Right ventricle myocardium inferior (tissue), 1 donor: ENCODE data around the gene YTHDF1. TPM values are rescaled to one million over a fixed set of nuclear protein-coding genes. Genes with fewer than 3 reads are reported as not detected.
A peak's percentile ranks its signal among the peaks of the same experiment; 100 is the strongest.

Source experiments
- ATAC-seq: fragments of 200-7000 bp; cut with Tn5 transposase; one replicate; pipeline ENCODE4 v1.9.1; 2020; ENCODE audit warnings: mild to moderate bottlenecking, moderate library complexity
- DNase-seq: peaks from one replicate; pipeline ENCODE4 v3.0.0; 2021; ENCODE audit errors: missing footprints
- intact Hi-C: fragments of 100-400 bp; cut with DNase I; formaldehyde crosslinking; loops from one replicate; pipeline ENCODE4 v1.11.0; 2022
- total RNA-seq: library from RNA; stranded (reverse); fragmentation: NEBNext Ultra II Directional; extraction: Animal tissue kit (Norgen Biotek cat#: 25700); gene quantifications from one replicate; pipeline ENCODE4 v1.2.1, GENCODE V29; 2021
- donor health status: DM: no; HTN: yes; CAD: no; lungs with severe emphysema.

YTHDF1 gene
- total RNA-seq, 1 donor from 2014 or later, result 22.9 TPM

- intact Hi-C loops, result no loop called here
- ATAC-seq, result no peak
Observed at GRCh38 chr20:63194007-63194796, 21.7 kb downstream of the YTHDF1 start.

GRCh38 chr20:63192721-63193120 lies 23.2 kb downstream of the YTHDF1 start:
- intact Hi-C loops, result no loop called here
- ATAC-seq (no peak), DNase-seq (peak; percentile 47)

More at GRCh38 chr20:63194007-63194796, 21.7 kb downstream of the YTHDF1 start:
- peak; percentile 30 for DNase-seq

GRCh38 chr20:63191400-63191799 lies 24.5 kb downstream of the YTHDF1 start:
- no peak for ATAC-seq
- DNase-seq, result no peak
- intact Hi-C loops, result no loop called here

GRCh38 chr20:63190828-63191227 lies 25.1 kb downstream of the YTHDF1 start:
- no peak for DNase-seq
- intact Hi-C loops, result no loop called here
- no peak for ATAC-seq

- ATAC-seq (no peak), DNase-seq (no peak)
- intact Hi-C loops, result no loop called here
Observed at GRCh38 chr20:63189846-63190559, 25.9 kb downstream of the YTHDF1 start.

GRCh38 chr20:63189322-63189642 lies 26.6 kb downstream of the YTHDF1 start:
- ATAC-seq (no peak), DNase-seq (no peak)
- intact Hi-C loops, result no loop called here

GRCh38 chr20:63188641-63189321 lies 27.1 kb downstream of the YTHDF1 start:
- intact Hi-C loops, result no loop called here
- DNase-seq (no peak), ATAC-seq (no peak)

GRCh38 chr20:63188159-63188442 lies 27.8 kb downstream of the YTHDF1 start:
- intact Hi-C loops, result no loop called here
- ATAC-seq (no peak), DNase-seq (no peak)

GRCh38 chr20:63187338-63188158 lies 28.4 kb downstream of the YTHDF1 start:
- intact Hi-C loops, result no loop called here
- ATAC-seq (no peak), DNase-seq (no peak)

- DNase-seq, result no peak
- ATAC-seq, result no peak
- intact Hi-C loops, result no loop called here
Observed at GRCh38 chr20:63186528-63187316, 29.2 kb downstream of the YTHDF1 start.

GRCh38 chr20:63186084-63186483 lies 29.8 kb downstream of the YTHDF1 start:
- no peak for ATAC-seq
- intact Hi-C loops, result no loop called here
- DNase-seq, result no peak

- intact Hi-C loops, result no loop called here
- ATAC-seq (no peak), DNase-seq (no peak)
Observed at GRCh38 chr20:63185215-63185796, 30.6 kb downstream of the YTHDF1 start.

- no peak for DNase-seq
- intact Hi-C loops, result no loop called here
- no peak for ATAC-seq
Observed at GRCh38 chr20:63183422-63184146, 32.3 kb downstream of the YTHDF1 start.

GRCh38 chr20:63182946-63183415 lies 33.0 kb downstream of the YTHDF1 start:
- DNase-seq, result no peak
- intact Hi-C loops, result no loop called here
- ATAC-seq, result no peak

- intact Hi-C loops, result no loop called here
- no peak for DNase-seq
- ATAC-seq, result no peak
Observed at GRCh38 chr20:63182425-63182824, 33.5 kb downstream of the YTHDF1 start.

GRCh38 chr20:63181226-63181625 lies 34.7 kb downstream of the YTHDF1 start:
- DNase-seq (no peak), ATAC-seq (no peak)
- intact Hi-C loops, result no loop called here

- ATAC-seq (no peak), DNase-seq (no peak)
- intact Hi-C loops, result no loop called here
Observed at GRCh38 chr20:63180569-63181185, 35.3 kb downstream of the YTHDF1 start.
